Measurements from ENCODE around the gene EPX. TPM values are rescaled to one million over a fixed set of nuclear protein-coding genes. Genes with fewer than 3 reads are reported as not detected.

Gene EPX
- polyA plus RNA-seq, 2 of the 4 experiments (the other 2 are of a cell fraction), result not detected

GRCh38 chr17:58249270-58250133 is 57.0 kb downstream of the EPX start (continued):
- no peak for TF ChIP-seq HOXB13 (CRISPR knock-in tag; IDR thresholded peaks at IDR 0.05; ENCODE audit: low read depth)
- TF ChIP-seq SREBF2 (IDR thresholded peaks at IDR 0.05), result no peak
- no peak for TF ChIP-seq CHD4 (IDR thresholded peaks at IDR 0.05; ENCODE audit: borderline replicate concordance)
- peak; percentile 24; the same call in 1 of the 2 replicates for TF ChIP-seq NPAS2 (CRISPR knock-in tag; IDR thresholded peaks at IDR 0.05; ENCODE audit: borderline replicate concordance)
- no peak for TF ChIP-seq FOSB (CRISPR knock-in tag; IDR thresholded peaks at IDR 0.05)
- TF ChIP-seq PBX3 (IDR thresholded peaks at IDR 0.05), result no peak
- no peak for TF ChIP-seq JUNB (IDR thresholded peaks at IDR 0.05)
- peak; percentile 75 for TF ChIP-seq USF2 (IDR thresholded peaks at IDR 0.05)
- no peak for TF ChIP-seq EHF (CRISPR knock-in tag; IDR thresholded peaks at IDR 0.05)
- TF ChIP-seq NFE2L2 (conservative IDR thresholded peaks at IDR 0.05; ENCODE audit: low read length), result no peak
- no peak for TF ChIP-seq RCOR1 (IDR thresholded peaks at IDR 0.05; ENCODE audit: low read depth, low read length)
- no peak for TF ChIP-seq RARB (CRISPR knock-in tag; IDR thresholded peaks at IDR 0.05)
- no peak for TF ChIP-seq MAZ (IDR thresholded peaks at IDR 0.05; ENCODE audit: borderline replicate concordance, low read depth, low read length)
- TF ChIP-seq JUN (IDR thresholded peaks at IDR 0.05), result no peak
- peak; percentile 97 for TF ChIP-seq MYC (IDR thresholded peaks at IDR 0.05; ENCODE audit: borderline replicate concordance, low read length)
- no peak; the same call in 1 of the 2 replicates for TF ChIP-seq RNF2 (IDR thresholded peaks at IDR 0.05; ENCODE audit: borderline replicate concordance, low read depth)
- no peak for TF ChIP-seq HES2 (IDR thresholded peaks at IDR 0.05)
- no peak for TF ChIP-seq POLR2A (IDR thresholded peaks at IDR 0.05; ENCODE audit: low read length)
- peak; percentile 67 for TF ChIP-seq SMC3 (IDR thresholded peaks at IDR 0.05)
- TF ChIP-seq FOXS1 (CRISPR knock-in tag; IDR thresholded peaks at IDR 0.05), result no peak
- no peak for TF ChIP-seq MAFK (IDR thresholded peaks at IDR 0.05; ENCODE audit: partially characterized antibody)
- TF ChIP-seq ELK1 (IDR thresholded peaks at IDR 0.05; ENCODE audit: low read depth, low read length), result no peak
- peak; percentile 94 for TF ChIP-seq CTCF (IDR thresholded peaks at IDR 0.05)
